Neural cell (in vitro differentiated cells): ENCODE results near the gene RAET1G. TPM values are rescaled to one million over a fixed set of nuclear protein-coding genes. Genes with fewer than 3 reads are reported as not detected.
"Not testable (repeated sequence)": the region's sequence is repeated elsewhere in the genome, so short reads cannot be mapped to it uniquely, and the experiment has no call there.

Experiments used
- H2AFZ ChIP-seq: fragments of 200-600, 300-800 bp; sonication (generic), shearing (Covaris generic); 2 replicates; pipeline ENCODE4 v1.6.0; 2014; ENCODE audit warnings: low read depth, mild to moderate bottlenecking, antibody characterized with exemption, low read length, moderate library complexity
- H3F3A ChIP-seq: fragments of 200-600 bp; shearing (Covaris generic); 2 replicates; pipeline ENCODE4 v1.6.1; 2016; ENCODE audit warnings: mild to moderate bottlenecking, moderate library complexity, mixed read lengths, antibody characterized with exemption, low read length; ENCODE audit not compliant: insufficient read depth, poor library complexity, severe bottlenecking
- H3K27ac ChIP-seq: fragments of 200-600, 300-800 bp; sonication (generic), shearing (Covaris generic); 2 replicates; pipeline ENCODE4 v1.5.1; 2014; ENCODE audit warnings: mild to moderate bottlenecking, low read length, moderate library complexity
- H3K27me3 ChIP-seq: fragments of 300-800, 200-600 bp; sonication (generic), shearing (Covaris generic); 2 replicates; pipeline ENCODE4 v1.6.0; 2014; ENCODE audit warnings: mild to moderate bottlenecking, low read depth, low read length, moderate library complexity; ENCODE audit not compliant: insufficient read depth
- H3K36me3 ChIP-seq: fragments of 300-800, 200-600 bp; sonication (generic), shearing (Covaris generic); 2 replicates; pipeline ENCODE4 v1.5.1; 2014; ENCODE audit warnings: mild to moderate bottlenecking, antibody characterized with exemption, low read length, moderate library complexity; ENCODE audit not compliant: insufficient read depth
- H3K4me2 ChIP-seq: fragments of 300-800, 200-600 bp; sonication (generic), shearing (Covaris generic); 2 replicates; pipeline ENCODE4 v1.6.0; 2014; ENCODE audit warnings: mild to moderate bottlenecking, low read length
- H3K4me3 ChIP-seq: fragments of 300-800, 200-600 bp; sonication (generic), shearing (Covaris generic); 2 replicates; pipeline ENCODE4 v1.5.1; 2014; ENCODE audit warnings: mild to moderate bottlenecking, low read length, moderate library complexity
- H3K79me2 ChIP-seq: fragments of 200-600 bp; shearing (Covaris generic); replicated peaks from 2 replicates; pipeline ENCODE4 v1.6.0; 2014; ENCODE audit warnings: mild to moderate bottlenecking, low read length, moderate library complexity; ENCODE audit not compliant: insufficient read depth
- H3K9ac ChIP-seq: fragments of 300-800, 200-600 bp; sonication (generic), shearing (Covaris generic); 2 replicates; pipeline ENCODE4 v1.6.1; 2016; ENCODE audit warnings: mild to moderate bottlenecking, low read length, mixed read lengths
- H3K9me2 ChIP-seq: fragments of 200-600 bp; shearing (Covaris generic); 2 replicates; pipeline ENCODE4 v1.6.1; 2016; ENCODE audit warnings: mild to moderate bottlenecking, low read length, mixed read lengths; ENCODE audit not compliant: insufficient read depth
- H3K9me3 ChIP-seq: fragments of 200-600, 300-800 bp; sonication (generic), shearing (Covaris generic); 2 replicates; pipeline ENCODE4 v1.6.1; 2016; ENCODE audit warnings: mild to moderate bottlenecking, mixed run types, low read length, moderate library complexity, mixed read lengths
- H4K20me1 ChIP-seq: fragments of 200-600 bp; shearing (Covaris generic); 2 replicates; pipeline ENCODE4 v1.6.1; 2016; ENCODE audit warnings: mild to moderate bottlenecking, mixed run types; ENCODE audit not compliant: insufficient read depth
- CTCF ChIP-seq: fragments of 450-650 bp; IDR thresholded peaks from 2 replicates; pipeline ENCODE4 v1.5.1; 2014; ENCODE audit warnings: antibody characterized with exemption, mild to moderate bottlenecking, moderate library complexity; ENCODE audit not compliant: poor library complexity, severe bottlenecking
- EP300 ChIP-seq: fragments of 450-650 bp; conservative IDR thresholded peaks from 2 replicates; pipeline ENCODE4 v1.6.1; 2014; ENCODE audit warnings: antibody characterized with exemption, mild to moderate bottlenecking, moderate library complexity; ENCODE audit not compliant: poor library complexity, severe bottlenecking
- EZH2 ChIP-seq: fragments of 200-600, 300-800 bp; shearing (Covaris generic), sonication (generic); IDR thresholded peaks from 2 replicates; pipeline ENCODE4 v1.6.1; 2014; ENCODE audit warnings: antibody characterized with exemption, low read length, borderline replicate concordance, mild to moderate bottlenecking; ENCODE audit not compliant: insufficient read depth, poor library complexity, severe bottlenecking
- MXI1 ChIP-seq: fragments of 450-650 bp; conservative IDR thresholded peaks from 2 replicates; pipeline ENCODE4 v1.6.1; 2014; ENCODE audit warnings: antibody characterized with exemption, mild to moderate bottlenecking; ENCODE audit not compliant: poor library complexity, severe bottlenecking
- POLR2AphosphoS5 ChIP-seq: IDR thresholded peaks from 2 replicates; pipeline ENCODE4 v1.6.1; 2012
- RAD21 ChIP-seq: fragments of 450-650 bp; conservative IDR thresholded peaks from 2 replicates; pipeline ENCODE4 v1.6.1; 2014; ENCODE audit warnings: antibody characterized with exemption, mild to moderate bottlenecking, moderate library complexity
- REST ChIP-seq: IDR thresholded peaks from 2 replicates; pipeline ENCODE4 v1.6.1; 2012; ENCODE audit warnings: borderline replicate concordance
- SMC3 ChIP-seq: fragments of 450-650 bp; conservative IDR thresholded peaks from 2 replicates; pipeline ENCODE4 v1.6.1; 2014; ENCODE audit warnings: antibody characterized with exemption, mild to moderate bottlenecking, moderate library complexity; ENCODE audit not compliant: poor library complexity
- TAF1 ChIP-seq: IDR thresholded peaks from 2 replicates; pipeline ENCODE4 v1.6.1; 2012; ENCODE audit warnings: low read depth
- polyA plus RNA-seq: library from polyadenylated mRNA; depleted of rRNA; stranded (reverse); fragments of >200 nt; gene quantifications from 2 replicates; pipeline ENCODE4 v1.2.3, GENCODE V29; 2014

The RAET1G gene
- polyA plus RNA-seq, 1 donor from 2014 or later: not detected

DNA sequence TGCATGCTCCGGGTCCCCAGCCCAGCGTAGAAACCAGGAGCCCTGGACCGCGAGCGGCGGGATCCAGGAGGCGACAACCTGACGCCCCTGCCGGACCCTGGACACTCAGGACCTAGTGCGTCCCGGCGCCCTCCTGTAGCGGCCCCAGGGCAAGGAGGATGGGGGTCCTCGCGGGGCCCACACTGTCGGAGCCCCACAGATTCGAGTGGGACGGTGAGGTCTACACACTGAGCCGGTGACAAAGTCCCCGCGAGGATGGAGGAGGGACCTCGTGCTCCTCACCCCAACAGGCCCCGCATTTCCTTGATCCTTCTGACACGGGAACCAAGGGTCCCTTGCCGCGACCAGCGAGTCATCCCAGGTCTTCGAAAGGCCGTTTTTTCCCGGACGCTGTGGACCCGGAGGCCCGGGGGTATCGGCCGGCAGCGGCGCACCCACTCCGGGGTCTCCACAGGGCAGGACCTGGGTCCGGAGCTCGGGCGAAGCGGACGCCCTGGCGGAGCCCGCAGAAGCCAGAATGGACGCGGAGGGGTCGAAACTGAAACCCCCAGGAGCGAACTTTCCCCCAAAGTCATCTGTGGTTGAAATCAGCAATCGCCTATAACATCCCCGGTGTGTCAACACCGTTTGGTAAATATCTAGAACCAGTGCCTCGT, 31.5 kb upstream of the RAET1G start:
- H3K27me3 ChIP-seq: peaks cover 95% of the 10 kb centered on the region
- H3K4me2 ChIP-seq, H4K20me1 ChIP-seq, H3K9me2 ChIP-seq, H3K9me3 ChIP-seq, H3F3A ChIP-seq, H3K79me2 ChIP-seq, H3K4me3 ChIP-seq, H3K9ac ChIP-seq, H3K36me3 ChIP-seq, H3K27ac ChIP-seq, H2AFZ ChIP-seq: not testable (repeated sequence)

- not testable (repeated sequence) for H3K4me3 ChIP-seq, H3K9me3 ChIP-seq, H3K9ac ChIP-seq, H2AFZ ChIP-seq, H3F3A ChIP-seq, H4K20me1 ChIP-seq, H3K9me2 ChIP-seq, H3K36me3 ChIP-seq, H3K27ac ChIP-seq, H3K4me2 ChIP-seq, H3K79me2 ChIP-seq
- peaks cover 95% of the 10 kb centered on the region for H3K27me3 ChIP-seq
These were observed 31.0 kb upstream of the RAET1G start for GRCh38 chr6:149953934-149954327.

DNA sequence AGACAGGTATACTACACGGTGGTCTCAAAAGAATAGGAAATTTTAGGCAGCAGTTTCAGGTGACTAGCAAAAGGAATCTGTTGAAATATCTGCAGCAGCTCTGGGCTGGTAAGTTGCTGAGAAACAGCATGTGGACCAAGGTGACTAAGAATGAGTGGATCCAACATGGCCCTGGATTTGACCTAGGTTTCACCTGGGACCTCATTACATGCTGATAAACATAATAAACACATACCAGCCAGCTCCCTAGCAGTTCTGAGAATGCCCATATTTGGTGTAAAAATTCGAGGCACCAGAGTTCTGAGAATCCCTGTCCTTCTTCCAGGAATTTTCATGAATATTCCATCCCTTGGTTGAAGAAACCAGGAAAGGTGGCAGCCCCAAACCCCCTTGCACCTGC, 30.5 kb upstream of the RAET1G start:
- H3K27ac ChIP-seq, H3K36me3 ChIP-seq, H3K9me2 ChIP-seq, H4K20me1 ChIP-seq, H3K4me2 ChIP-seq, H3K9me3 ChIP-seq, H2AFZ ChIP-seq, H3K4me3 ChIP-seq, H3F3A ChIP-seq, H3K9ac ChIP-seq, H3K79me2 ChIP-seq: not testable (repeated sequence)
- peaks cover 97% of the 10 kb centered on the region for H3K27me3 ChIP-seq

GRCh38 chr6:149951626-149952025, 28.7 kb upstream of the RAET1G start:
- Histone ChIP-seq H3K4me3 (no peak overlapping the region), H3F3A (no peaks in the 10 kb centered on the region), H3K9ac (no peak overlapping the region), H3K4me2 (no peak overlapping the region), H3K79me2 (no peaks in the 10 kb centered on the region), H3K27me3 (peaks cover 89% of the 10 kb centered on the region), H3K36me3 (no peaks in the 10 kb centered on the region), H3K9me3 (no peaks in the 10 kb centered on the region), H4K20me1 (no peaks in the 10 kb centered on the region), H3K27ac (no peak overlapping the region), H2AFZ (no peak overlapping the region), H3K9me2 (no peaks in the 10 kb centered on the region)
- TF ChIP-seq REST (no peak), MXI1 (no peak), RAD21 (no peak), EP300 (no peak), TAF1 (no peak), EZH2 (no peak), CTCF (no peak), POLR2AphosphoS5 (no peak), SMC3 (no peak)
